Keratinocyte (primary cell): ENCODE results near the gene FDX1. TPM values are rescaled to one million over a fixed set of nuclear protein-coding genes. Genes with fewer than 3 reads are reported as not detected.
"Not testable (repeated sequence)": the region's sequence is repeated elsewhere in the genome, so short reads cannot be mapped to it uniquely, and the experiment has no call there.

ENCODE experiments used
- DNase-seq: peaks from one replicate; pipeline ENCODE4 v3.0.0-alpha.2; 2011; ENCODE audit warnings: low read depth, missing footprints, low spot score
- FAIRE-seq: peaks from 2 replicates; lab custom pipeline; 2011; peaks lifted over from hg19 to GRCh38; lab: Jason Lieb, UNC
- H2AFZ ChIP-seq: 2 replicates; pipeline ENCODE4 v1.6.0; 2012; ENCODE audit warnings: low read length, control low read depth, inconsistent platforms; ENCODE audit not compliant: control insufficient read depth
- H3K27ac ChIP-seq: 2 replicates; pipeline ENCODE4 v1.5.1; 2011; ENCODE audit warnings: low read length; ENCODE audit not compliant: control insufficient read depth, insufficient read depth
- H3K27me3 ChIP-seq: 3 replicates; pipeline ENCODE4 v1.6.0; 2011; ENCODE audit warnings: low read length; ENCODE audit not compliant: control insufficient read depth, insufficient read depth; ENCODE audit errors: extremely low read depth
- H3K36me3 ChIP-seq, 2 experiments: 2 replicates in 1 of 2; 3 replicates in 1 of 2; pipeline ENCODE4 v1.5.1; 2011; ENCODE audit warnings: low read length in 2 of 2, mild to moderate bottlenecking in 1 of 2; ENCODE audit not compliant: control insufficient read depth in 2 of 2, insufficient read depth in 2 of 2; ENCODE audit errors: extremely low read depth in 1 of 2
- H3K4me1 ChIP-seq: 3 replicates; pipeline ENCODE4 v1.5.1; 2011; ENCODE audit warnings: low read length; ENCODE audit not compliant: control insufficient read depth, insufficient read depth; ENCODE audit errors: extremely low read depth
- H3K4me2 ChIP-seq: 3 replicates; pipeline ENCODE4 v1.6.0; 2011; ENCODE audit warnings: low read depth, low read length; ENCODE audit not compliant: control insufficient read depth, insufficient read depth; ENCODE audit errors: extremely low read depth
- H3K4me3 ChIP-seq, 3 experiments: fragments of 200-600 bp in 1 of 3; sonication (generic) in 1 of 3; 2 replicates in 2 of 3; 3 replicates in 1 of 3; pipeline ENCODE4 v1.5.1; 2011 to 2016; ENCODE audit warnings: low read length in 3 of 3, mild to moderate bottlenecking in 3 of 3, control low read depth in 2 of 3, inconsistent platforms in 1 of 3, low read depth in 1 of 3, mixed read lengths in 1 of 3, mixed run types in 1 of 3, moderate library complexity in 1 of 3; ENCODE audit not compliant: control insufficient read depth in 2 of 3, insufficient read depth in 2 of 3; ENCODE audit errors: extremely low read depth in 1 of 3
- H3K79me2 ChIP-seq: 2 replicates; pipeline ENCODE4 v1.6.0; 2012; ENCODE audit warnings: low read length; ENCODE audit not compliant: control insufficient read depth, insufficient read depth
- H3K9ac ChIP-seq: 3 replicates; pipeline ENCODE4 v1.6.0; 2011; ENCODE audit warnings: low read length; ENCODE audit not compliant: control insufficient read depth, insufficient read depth; ENCODE audit errors: extremely low read depth
- H3K9me1 ChIP-seq: 3 replicates; pipeline ENCODE4 v1.6.0; 2011; ENCODE audit warnings: low read length; ENCODE audit not compliant: control insufficient read depth, insufficient read depth; ENCODE audit errors: extremely low read depth
- H3K9me3 ChIP-seq: 2 replicates; pipeline ENCODE4 v1.5.1; 2012; ENCODE audit warnings: low read depth, low read length; ENCODE audit not compliant: control insufficient read depth
- H4K20me1 ChIP-seq: 3 replicates; pipeline ENCODE4 v1.6.0; 2011; ENCODE audit warnings: low read length; ENCODE audit not compliant: control insufficient read depth, insufficient read depth; ENCODE audit errors: extremely low read depth
- CTCF ChIP-seq, 3 experiments: IDR thresholded peaks in 1 of 3; conservative IDR thresholded peaks in 1 of 3; optimal IDR thresholded peaks in 1 of 3; 2 replicates in 2 of 3; 3 replicates in 1 of 3; pipeline versions ENCODE3 to v1.5.1; 2011; ENCODE audit warnings: low read length in 3 of 3, mild to moderate bottlenecking in 3 of 3, moderate library complexity in 2 of 3, control low read depth in 1 of 3, inconsistent platforms in 1 of 3; ENCODE audit not compliant: insufficient read depth in 2 of 3; ENCODE audit errors: extremely low read depth in 1 of 3
- EZH2 ChIP-seq: IDR thresholded peaks from one replicate; pipeline ENCODE4 v1.6.1; 2012; ENCODE audit warnings: inconsistent platforms, mild to moderate bottlenecking, low read length, moderate library complexity
- dilution Hi-C: fragments of 300-500 bp; cut with MboI; formaldehyde crosslinking; loops from one replicate; pipeline ENCODE4 v1.7.0; 2020; ENCODE audit warnings: low sequenced_read_pairs; ENCODE audit not compliant: extremely low pct_ligation_motif_present
- polyA plus RNA-seq, 5 experiments: library from polyadenylated mRNA; depleted of rRNA in 3 of 5; stranded (reverse) in 3 of 5; stranded (forward) in 1 of 5; unstranded in 1 of 5; fragments of >200 nt; gene quantifications; 1 replicate in 1 of 5; 2 replicates in 3 of 5; 3 replicates in 1 of 5; pipeline versions ENCODE4 v1.2.1 to v1.2.3, GENCODE V29; 2011 to 2012; ENCODE audit warnings: missing spikeins in 2 of 5, low read depth in 1 of 5, low replicate concordance in 1 of 5

FDX1 gene
- polyA plus RNA-seq, 1 donor (not counting 4 experiments of a cell fraction or from before 2014, with no cell fraction given) = 9.1 TPM

DNA sequence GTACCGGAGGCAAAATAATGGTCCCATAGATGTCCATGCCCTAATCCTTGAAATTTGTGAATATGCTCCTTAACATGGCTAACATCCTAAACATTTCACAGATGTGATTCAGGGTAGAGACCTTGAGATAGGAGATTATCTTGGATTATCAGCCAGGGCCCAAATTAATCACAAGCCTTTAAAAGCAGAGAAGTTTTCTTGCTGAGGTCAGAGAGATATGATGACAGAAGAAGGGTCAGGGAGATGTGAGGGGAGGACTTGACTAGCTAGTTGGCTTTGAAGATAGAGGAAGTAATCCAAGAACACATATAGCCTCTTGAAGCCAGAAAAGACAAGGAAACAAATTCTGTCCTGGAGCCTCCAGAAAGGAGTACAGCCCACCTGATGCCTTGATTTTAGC, 19.1 kb upstream of the FDX1 start:
- H3K27me3 ChIP-seq = no peaks in the 10 kb centered on the region
- no peak for TF ChIP-seq EZH2
- TF ChIP-seq CTCF (optimal IDR thresholded peaks at IDR 0.05 in 1 of 3, IDR thresholded peaks at IDR 0.05 in 1 of 3, conservative IDR thresholded peaks at IDR 0.05 in 1 of 3; ENCODE audit: extremely low read depth in 1 of 3, insufficient read depth in 2 of 3, low read length in 3 of 3) = no peak
- dilution Hi-C loops = no loop called here
- no peaks in the 10 kb centered on the region for H3K36me3 ChIP-seq
- no peak overlapping the region for H3K4me3 ChIP-seq
- no peaks in the 10 kb centered on the region for H3K79me2 ChIP-seq
- DNase-seq (no peak), FAIRE-seq (no peak)
- H2AFZ ChIP-seq = no peak overlapping the region
- H3K4me1 ChIP-seq = no peaks in the 10 kb centered on the region
- H3K9me1 ChIP-seq = no peaks in the 10 kb centered on the region
- H3K27ac ChIP-seq = no peak overlapping the region
- H4K20me1 ChIP-seq = no peaks in the 10 kb centered on the region
- H3K9me3 ChIP-seq = no peaks in the 10 kb centered on the region
- no peak overlapping the region for H3K4me2 ChIP-seq
- no peak overlapping the region for H3K9ac ChIP-seq

DNA sequence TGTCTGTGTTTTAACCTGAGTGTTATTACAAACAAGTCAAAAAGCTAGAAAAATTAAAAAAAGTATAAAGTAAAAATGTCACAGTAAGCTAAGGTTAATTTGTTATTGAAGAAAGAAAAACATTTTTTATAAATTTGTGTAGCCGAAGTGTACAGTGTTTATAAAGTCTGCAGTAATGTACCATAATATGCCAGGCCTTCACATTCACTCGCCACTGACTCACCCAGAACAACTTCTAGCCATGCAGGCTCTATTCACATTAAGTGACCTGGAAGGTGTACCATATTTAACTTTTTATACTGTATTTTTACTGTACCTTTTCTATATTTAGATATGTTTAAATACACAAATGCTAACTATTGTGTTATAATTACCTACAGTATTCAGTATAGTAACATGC, 14.7 kb upstream of the FDX1 start:
- Histone ChIP-seq H3K4me1 (no peaks in the 10 kb centered on the region), H3K27ac (no peak overlapping the region), H4K20me1 (no peaks in the 10 kb centered on the region), H2AFZ (no peak overlapping the region), H3K9me3 (no peaks in the 10 kb centered on the region), H3K4me2 (no peak overlapping the region), H3K36me3 (no peaks in the 10 kb centered on the region), H3K4me3 (no peak overlapping the region), H3K9ac (no peak overlapping the region), H3K27me3 (no peaks in the 10 kb centered on the region), H3K79me2 (no peaks in the 10 kb centered on the region), H3K9me1 (no peaks in the 10 kb centered on the region)
- dilution Hi-C loops = no loop called here
- TF ChIP-seq EZH2 = no peak
- no peak for TF ChIP-seq CTCF (optimal IDR thresholded peaks at IDR 0.05 in 1 of 3, IDR thresholded peaks at IDR 0.05 in 1 of 3, conservative IDR thresholded peaks at IDR 0.05 in 1 of 3; ENCODE audit: extremely low read depth in 1 of 3, insufficient read depth in 2 of 3, low read length in 3 of 3)
- DNase-seq = no peak
- FAIRE-seq = no peak

GRCh38 chr11:110421658-110422057, 8.1 kb upstream of the FDX1 start:
- dilution Hi-C loops, H3K36me3 ChIP-seq, H3K27me3 ChIP-seq, DNase-seq, H3K27ac ChIP-seq, H3K4me3 ChIP-seq, H3K4me1 ChIP-seq, H4K20me1 ChIP-seq, FAIRE-seq, H3K4me2 ChIP-seq, H2AFZ ChIP-seq, H3K79me2 ChIP-seq, H3K9me3 ChIP-seq, H3K9ac ChIP-seq, H3K9me1 ChIP-seq: not testable (repeated sequence)
